Fibroblast of pulmonary artery (primary cell): ENCODE results near the gene GSG1L.

ENCODE experiments used
- DNase-seq: peaks from one replicate; pipeline ENCODE4 v3.0.0-alpha.2; 2010; ENCODE audit warnings: low read depth
- H3K4me3 ChIP-seq: replicated peaks from 2 replicates; pipeline ENCODE4 v1.5.1; 2011; ENCODE audit warnings: low read depth, mild to moderate bottlenecking, control low read depth, low read length, moderate library complexity
- CTCF ChIP-seq: IDR thresholded peaks from 2 replicates; pipeline ENCODE4 v1.5.1; 2011; ENCODE audit warnings: mild to moderate bottlenecking, control low read depth, low read length, inconsistent platforms; ENCODE audit errors: missing control alignments

Gene GSG1L

GRCh38 chr16:27965801-27966200 is 97.7 kb downstream of the GSG1L start:
- TF ChIP-seq CTCF, result no peak
- no peak for DNase-seq
- H3K4me3 ChIP-seq, result no peak overlapping the region

- H3K4me3 ChIP-seq, result no peak overlapping the region
- TF ChIP-seq CTCF, result no peak
These were observed 100.0 kb downstream of the GSG1L start for GRCh38 chr16:27963471-27963965.

GRCh38 chr16:27962197-27962596 is 101.3 kb downstream of the GSG1L start:
- H3K4me3 ChIP-seq, result no peak overlapping the region
- no peak for TF ChIP-seq CTCF
- no peak for DNase-seq

More at GRCh38 chr16:27963471-27963965, 100.0 kb downstream of the GSG1L start:
- no peak for DNase-seq

GRCh38 chr16:27961296-27961620 is 102.3 kb downstream of the GSG1L start:
- H3K4me3 ChIP-seq, result no peak overlapping the region
- DNase-seq, result no peak
- TF ChIP-seq CTCF, result no peak

GRCh38 chr16:27960619-27961295 is 102.8 kb downstream of the GSG1L start:
- no peak overlapping the region for H3K4me3 ChIP-seq
- TF ChIP-seq CTCF, result no peak
- no peak for DNase-seq

GRCh38 chr16:27959914-27960313 is 103.6 kb downstream of the GSG1L start:
- H3K4me3 ChIP-seq, result no peak overlapping the region
- no peak for DNase-seq
- no peak for TF ChIP-seq CTCF

GRCh38 chr16:27954191-27954590 is 109.3 kb downstream of the GSG1L start:
- DNase-seq, result no peak
- H3K4me3 ChIP-seq, result no peak overlapping the region
- TF ChIP-seq CTCF, result no peak
